ENCODE data around the gene PDE8B.

PDE8B gene

GRCh38 chr5:77210091-77210963 is at the start of gene PDE8B:
PDE8B (plus strand) TSS chr5:77210680; CDS start chr5:77210926, 246 bp downstream.
- H3K9me3 ChIP-seq (ENCODE audit: insufficient read depth, low read length) = no peaks in the 10 kb centered on the region
- peak within 1 kb of the TSS; percentile 55 for H3K4me3 ChIP-seq (ENCODE audit: insufficient read length, low read depth)
- H3K4me1 ChIP-seq (ENCODE audit: insufficient read depth, insufficient read length) = no peaks in the 10 kb centered on the region
- DNase-seq (ENCODE audit: low read depth, low spot score) = no peak
- TF ChIP-seq SUZ12 (IDR thresholded peaks at IDR 0.05; ENCODE audit: extremely low read depth, insufficient read depth, insufficient read length) = no peak
- TF ChIP-seq YY1 (IDR thresholded peaks at IDR 0.05; ENCODE audit: insufficient read depth, insufficient read length) = no peak
- TF ChIP-seq ZNF274 (IDR thresholded peaks at IDR 0.05; ENCODE audit: low read depth, low read length) = no peak
- peaks cover 53% of the 10 kb centered on the region for H3K27me3 ChIP-seq (ENCODE audit: insufficient read depth, insufficient read length)
- H3K36me3 ChIP-seq (ENCODE audit: insufficient read depth, insufficient read length, low read length) = no peaks in the 10 kb centered on the region
- peak within 1 kb of the TSS; percentile 50 for H3K9ac ChIP-seq (ENCODE audit: insufficient read length, low read depth)

- peaks cover 2% of the 10 kb centered on the region for H3K4me1 ChIP-seq (ENCODE audit: insufficient read depth, insufficient read length)
- no peak overlapping the region for H3K4me3 ChIP-seq (ENCODE audit: insufficient read length, low read depth)
- no peak for DNase-seq (ENCODE audit: low read depth, low spot score)
- no peaks in the 10 kb centered on the region for H3K27me3 ChIP-seq (ENCODE audit: insufficient read depth, insufficient read length)
- no peaks in the 10 kb centered on the region for H3K36me3 ChIP-seq (ENCODE audit: insufficient read depth, insufficient read length, low read length)
- H3K9me3 ChIP-seq (ENCODE audit: insufficient read depth, low read length) = no peaks in the 10 kb centered on the region
- no peak overlapping the region for H3K9ac ChIP-seq (ENCODE audit: insufficient read length, low read depth)
- no peak for TF ChIP-seq SUZ12 (IDR thresholded peaks at IDR 0.05; ENCODE audit: extremely low read depth, insufficient read depth, insufficient read length)
- no peak for TF ChIP-seq YY1 (IDR thresholded peaks at IDR 0.05; ENCODE audit: insufficient read depth, insufficient read length)
- no peak for TF ChIP-seq ZNF274 (IDR thresholded peaks at IDR 0.05; ENCODE audit: low read depth, low read length)
Observed at GRCh38 chr5:77163453-77163852, 47.0 kb upstream of the PDE8B start.

DNA sequence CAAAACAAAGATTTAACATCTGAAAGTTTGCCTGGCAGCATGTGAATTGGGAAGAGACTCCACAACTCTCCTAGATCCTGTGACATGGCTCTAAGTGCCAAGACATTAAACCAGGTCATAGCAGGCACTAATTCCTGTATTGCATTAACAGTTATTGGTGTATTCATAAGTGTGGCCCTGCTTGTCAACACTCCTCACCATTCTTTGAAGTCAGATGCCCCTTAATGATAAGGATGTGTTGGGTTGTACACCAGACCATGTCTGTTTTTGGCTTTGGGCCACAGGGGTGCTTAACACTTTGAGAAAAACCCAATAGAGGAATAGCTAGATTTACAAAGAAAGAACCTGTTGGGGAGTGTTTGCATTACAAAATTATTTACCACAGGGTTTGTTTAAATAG is 43.4 kb upstream of the PDE8B start:
- no peak for DNase-seq (ENCODE audit: low read depth, low spot score)
- Histone ChIP-seq H3K4me3 (ENCODE audit: insufficient read length, low read depth) (no peak overlapping the region), H3K9ac (ENCODE audit: insufficient read length, low read depth) (no peak overlapping the region), H3K9me3 (ENCODE audit: insufficient read depth, low read length) (no peaks in the 10 kb centered on the region), H3K4me1 (ENCODE audit: insufficient read depth, insufficient read length) (peaks cover 7% of the 10 kb centered on the region), H3K27me3 (ENCODE audit: insufficient read depth, insufficient read length) (no peaks in the 10 kb centered on the region), H3K36me3 (ENCODE audit: insufficient read depth, insufficient read length, low read length) (no peaks in the 10 kb centered on the region)
- no peak for TF ChIP-seq SUZ12 (IDR thresholded peaks at IDR 0.05; ENCODE audit: extremely low read depth, insufficient read depth, insufficient read length)

- no peaks in the 10 kb centered on the region for H3K9me3 ChIP-seq (ENCODE audit: insufficient read depth, low read length)
- no peak overlapping the region for H3K9ac ChIP-seq (ENCODE audit: insufficient read length, low read depth)
- TF ChIP-seq ZNF274 (IDR thresholded peaks at IDR 0.05; ENCODE audit: low read depth, low read length) (no peak), SUZ12 (IDR thresholded peaks at IDR 0.05; ENCODE audit: extremely low read depth, insufficient read depth, insufficient read length) (no peak), YY1 (IDR thresholded peaks at IDR 0.05; ENCODE audit: insufficient read depth, insufficient read length) (no peak)
- no peak for DNase-seq (ENCODE audit: low read depth, low spot score)
- peaks cover 7% of the 10 kb centered on the region for H3K4me1 ChIP-seq (ENCODE audit: insufficient read depth, insufficient read length)
- H3K36me3 ChIP-seq (ENCODE audit: insufficient read depth, insufficient read length, low read length) = no peaks in the 10 kb centered on the region
- H3K4me3 ChIP-seq (ENCODE audit: insufficient read length, low read depth) = no peak overlapping the region
- no peaks in the 10 kb centered on the region for H3K27me3 ChIP-seq (ENCODE audit: insufficient read depth, insufficient read length)
Observed at GRCh38 chr5:77167695-77168121, 42.8 kb upstream of the PDE8B start.

GRCh38 chr5:77168161-77168878 is 42.2 kb upstream of the PDE8B start:
- Histone ChIP-seq H3K36me3 (ENCODE audit: insufficient read depth, insufficient read length, low read length) (no peaks in the 10 kb centered on the region), H3K9ac (ENCODE audit: insufficient read length, low read depth) (no peak overlapping the region), H3K4me3 (ENCODE audit: insufficient read length, low read depth) (no peak overlapping the region), H3K27me3 (ENCODE audit: insufficient read depth, insufficient read length) (no peaks in the 10 kb centered on the region), H3K9me3 (ENCODE audit: insufficient read depth, low read length) (no peaks in the 10 kb centered on the region), H3K4me1 (ENCODE audit: insufficient read depth, insufficient read length) (peaks cover 7% of the 10 kb centered on the region)
- no peak for TF ChIP-seq ZNF274 (IDR thresholded peaks at IDR 0.05; ENCODE audit: low read depth, low read length)
- peak; percentile 14 for TF ChIP-seq YY1 (IDR thresholded peaks at IDR 0.05; ENCODE audit: insufficient read depth, insufficient read length)
- no peak for DNase-seq (ENCODE audit: low read depth, low spot score)

GRCh38 chr5:77168879-77169244 is 41.6 kb upstream of the PDE8B start:
- no peak for TF ChIP-seq SUZ12 (IDR thresholded peaks at IDR 0.05; ENCODE audit: extremely low read depth, insufficient read depth, insufficient read length)
- no peak for TF ChIP-seq ZNF274 (IDR thresholded peaks at IDR 0.05; ENCODE audit: low read depth, low read length)
- no peak for TF ChIP-seq YY1 (IDR thresholded peaks at IDR 0.05; ENCODE audit: insufficient read depth, insufficient read length)
- Histone ChIP-seq H3K27me3 (ENCODE audit: insufficient read depth, insufficient read length) (no peaks in the 10 kb centered on the region), H3K9ac (ENCODE audit: insufficient read length, low read depth) (no peak overlapping the region), H3K4me1 (ENCODE audit: insufficient read depth, insufficient read length) (peaks cover 7% of the 10 kb centered on the region), H3K4me3 (ENCODE audit: insufficient read length, low read depth) (no peak overlapping the region), H3K36me3 (ENCODE audit: insufficient read depth, insufficient read length, low read length) (no peaks in the 10 kb centered on the region), H3K9me3 (ENCODE audit: insufficient read depth, low read length) (no peaks in the 10 kb centered on the region)
- DNase-seq (ENCODE audit: low read depth, low spot score) = no peak

- H3K4me1 ChIP-seq (ENCODE audit: insufficient read depth, insufficient read length) = peaks cover 7% of the 10 kb centered on the region
- H3K4me3 ChIP-seq (ENCODE audit: insufficient read length, low read depth) = no peak overlapping the region
- TF ChIP-seq ZNF274 (IDR thresholded peaks at IDR 0.05; ENCODE audit: low read depth, low read length) = no peak
- no peak for TF ChIP-seq YY1 (IDR thresholded peaks at IDR 0.05; ENCODE audit: insufficient read depth, insufficient read length)
- TF ChIP-seq SUZ12 (IDR thresholded peaks at IDR 0.05; ENCODE audit: extremely low read depth, insufficient read depth, insufficient read length) = no peak
- no peak overlapping the region for H3K9ac ChIP-seq (ENCODE audit: insufficient read length, low read depth)
- no peak for DNase-seq (ENCODE audit: low read depth, low spot score)
- H3K36me3 ChIP-seq (ENCODE audit: insufficient read depth, insufficient read length, low read length) = no peaks in the 10 kb centered on the region
- no peaks in the 10 kb centered on the region for H3K9me3 ChIP-seq (ENCODE audit: insufficient read depth, low read length)
- H3K27me3 ChIP-seq (ENCODE audit: insufficient read depth, insufficient read length) = no peaks in the 10 kb centered on the region
Observed at GRCh38 chr5:77170196-77170890, 40.1 kb upstream of the PDE8B start.

Measured in NT2/D1 (cell line).